Osteocyte (in vitro differentiated cells): ENCODE data around the gene MARCKSL1. TPM values are rescaled to one million over a fixed set of nuclear protein-coding genes. Genes with fewer than 3 reads are reported as not detected.

ENCODE experiments used
- DNase-seq: peaks from one replicate; pipeline ENCODE4 v3.0.0; 2021; ENCODE audit warnings: mixed read lengths; ENCODE audit not compliant: unreplicated experiment; ENCODE audit errors: extremely low spot score
- H3K27ac Mint-ChIP-seq: one replicate; pipeline ENCODE4 v1.8.0; 2021; ENCODE audit warnings: mild to moderate bottlenecking, mixed read lengths; ENCODE audit not compliant: unreplicated experiment
- H3K27me3 Mint-ChIP-seq: one replicate; pipeline ENCODE4 v1.8.0; 2021; ENCODE audit warnings: mixed read lengths; ENCODE audit not compliant: unreplicated experiment
- H3K36me3 Mint-ChIP-seq: one replicate; pipeline ENCODE4 v1.8.0; 2021; ENCODE audit warnings: mixed read lengths; ENCODE audit not compliant: unreplicated experiment
- H3K4me1 Mint-ChIP-seq: one replicate; pipeline ENCODE4 v1.8.0; 2021; ENCODE audit warnings: mixed read lengths; ENCODE audit not compliant: unreplicated experiment
- H3K4me3 Mint-ChIP-seq: one replicate; pipeline ENCODE4 v1.8.0; 2021; ENCODE audit warnings: mild to moderate bottlenecking, moderate library complexity, mixed read lengths; ENCODE audit not compliant: unreplicated experiment
- H3K9me3 Mint-ChIP-seq: one replicate; pipeline ENCODE4 v1.8.0; 2021; ENCODE audit warnings: mixed read lengths; ENCODE audit not compliant: unreplicated experiment
- total RNA-seq: library from RNA; stranded (reverse); gene quantifications from 2 replicates; pipeline ENCODE4 v1.2.1, GENCODE V29; 2021
- TF ChIP-seq, protein P1 (sequence below): fragments of 200-600 bp; sonication (generic); IDR thresholded peaks from 2 replicates; pipeline ENCODE4 v1.5.0; 2021; ENCODE audit warnings: antibody characterized with exemption, mild to moderate bottlenecking, moderate library complexity

MARCKSL1 gene
- total RNA-seq, 1 donor from 2014 or later: 169 TPM

DNA sequence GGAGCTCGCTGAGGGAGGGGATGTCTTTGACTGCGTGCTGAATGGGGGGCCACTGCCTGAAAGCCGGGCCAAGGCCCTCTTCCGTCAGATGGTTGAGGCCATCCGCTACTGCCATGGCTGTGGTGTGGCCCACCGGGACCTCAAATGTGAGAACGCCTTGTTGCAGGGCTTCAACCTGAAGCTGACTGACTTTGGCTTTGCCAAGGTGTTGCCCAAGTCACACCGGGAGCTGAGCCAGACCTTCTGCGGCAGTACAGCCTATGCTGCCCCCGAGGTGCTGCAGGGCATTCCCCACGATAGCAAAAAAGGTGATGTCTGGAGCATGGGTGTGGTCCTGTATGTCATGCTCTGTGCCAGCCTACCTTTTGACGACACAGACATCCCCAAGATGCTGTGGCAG lies 27.7 kb upstream of the MARCKSL1 start:
- TF ChIP-seq, protein P1, sequence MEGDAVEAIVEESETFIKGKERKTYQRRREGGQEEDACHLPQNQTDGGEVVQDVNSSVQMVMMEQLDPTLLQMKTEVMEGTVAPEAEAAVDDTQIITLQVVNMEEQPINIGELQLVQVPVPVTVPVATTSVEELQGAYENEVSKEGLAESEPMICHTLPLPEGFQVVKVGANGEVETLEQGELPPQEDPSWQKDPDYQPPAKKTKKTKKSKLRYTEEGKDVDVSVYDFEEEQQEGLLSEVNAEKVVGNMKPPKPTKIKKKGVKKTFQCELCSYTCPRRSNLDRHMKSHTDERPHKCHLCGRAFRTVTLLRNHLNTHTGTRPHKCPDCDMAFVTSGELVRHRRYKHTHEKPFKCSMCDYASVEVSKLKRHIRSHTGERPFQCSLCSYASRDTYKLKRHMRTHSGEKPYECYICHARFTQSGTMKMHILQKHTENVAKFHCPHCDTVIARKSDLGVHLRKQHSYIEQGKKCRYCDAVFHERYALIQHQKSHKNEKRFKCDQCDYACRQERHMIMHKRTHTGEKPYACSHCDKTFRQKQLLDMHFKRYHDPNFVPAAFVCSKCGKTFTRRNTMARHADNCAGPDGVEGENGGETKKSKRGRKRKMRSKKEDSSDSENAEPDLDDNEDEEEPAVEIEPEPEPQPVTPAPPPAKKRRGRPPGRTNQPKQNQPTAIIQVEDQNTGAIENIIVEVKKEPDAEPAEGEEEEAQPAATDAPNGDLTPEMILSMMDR: no peak
- H3K4me1 Mint-ChIP-seq: peaks cover 9% of the 10 kb centered on the region
- peaks cover 17% of the 10 kb centered on the region for H3K36me3 Mint-ChIP-seq
- no peak overlapping the region for H3K4me3 Mint-ChIP-seq
- H3K27me3 Mint-ChIP-seq: no peaks in the 10 kb centered on the region
- no peak overlapping the region for H3K27ac Mint-ChIP-seq
- no peak for DNase-seq
- no peaks in the 10 kb centered on the region for H3K9me3 Mint-ChIP-seq

DNA sequence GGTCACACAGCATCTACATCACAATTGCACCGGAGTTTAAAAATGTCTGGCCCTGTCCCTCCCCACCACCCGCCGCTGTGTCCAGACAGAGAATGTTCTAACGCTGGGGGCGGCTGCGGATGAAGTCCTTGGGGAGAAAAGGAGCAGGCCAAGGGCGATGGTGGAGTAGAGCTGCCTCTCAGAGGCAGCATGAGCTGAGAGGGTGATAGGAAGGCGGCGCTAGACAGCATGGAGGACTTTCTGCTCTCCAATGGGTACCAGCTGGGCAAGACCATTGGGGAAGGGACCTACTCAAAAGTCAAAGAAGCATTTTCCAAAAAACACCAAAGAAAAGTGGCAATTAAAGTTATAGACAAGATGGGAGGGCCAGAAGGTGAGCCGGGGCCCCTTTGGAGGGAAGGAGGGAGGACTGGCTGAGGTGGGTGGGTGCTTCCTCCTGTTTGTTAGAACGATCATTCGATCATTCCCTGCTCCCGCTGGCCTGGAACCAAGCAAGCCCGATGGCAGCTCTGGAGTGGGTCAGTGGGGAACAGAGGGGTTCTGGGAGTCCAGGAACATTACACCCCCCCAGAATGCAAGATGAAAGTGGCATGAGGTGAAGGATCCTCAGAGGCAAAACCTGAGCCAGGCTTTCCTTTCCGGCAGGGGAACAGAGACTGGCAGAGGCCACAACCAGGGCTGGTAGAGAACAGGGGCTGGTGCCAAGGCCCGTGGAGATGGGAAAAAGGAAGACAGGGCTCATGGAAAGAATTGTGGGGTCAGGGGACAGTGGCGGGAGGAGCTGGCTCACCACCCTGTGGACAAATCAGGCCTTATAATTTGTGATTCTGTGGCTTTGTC lies 26.7 kb upstream of the MARCKSL1 start, which contains the start of the genes FAM229A and TSSK3:
Gene FAM229A (minus strand): TSS at position 12 of the 840 bp plus-strand sequence. CDS start 394 bp downstream, outside the sequence.
Gene TSSK3 (plus strand): TSS at position 66 of the 840 bp plus-strand sequence. CDS start 163 bp downstream, at position 229.
- Mint-ChIP-seq H3K27me3 (no peaks in the 10 kb centered on the region), H3K4me3 (peak within 1 kb of the TSS; percentile 49), H3K36me3 (peaks cover 17% of the 10 kb centered on the region), H3K9me3 (no peaks in the 10 kb centered on the region), H3K4me1 (peaks cover 9% of the 10 kb centered on the region), H3K27ac (peak within 1 kb of the TSS; percentile 73)
- TF ChIP-seq, protein P1: no peak
- DNase-seq: no peak

DNA sequence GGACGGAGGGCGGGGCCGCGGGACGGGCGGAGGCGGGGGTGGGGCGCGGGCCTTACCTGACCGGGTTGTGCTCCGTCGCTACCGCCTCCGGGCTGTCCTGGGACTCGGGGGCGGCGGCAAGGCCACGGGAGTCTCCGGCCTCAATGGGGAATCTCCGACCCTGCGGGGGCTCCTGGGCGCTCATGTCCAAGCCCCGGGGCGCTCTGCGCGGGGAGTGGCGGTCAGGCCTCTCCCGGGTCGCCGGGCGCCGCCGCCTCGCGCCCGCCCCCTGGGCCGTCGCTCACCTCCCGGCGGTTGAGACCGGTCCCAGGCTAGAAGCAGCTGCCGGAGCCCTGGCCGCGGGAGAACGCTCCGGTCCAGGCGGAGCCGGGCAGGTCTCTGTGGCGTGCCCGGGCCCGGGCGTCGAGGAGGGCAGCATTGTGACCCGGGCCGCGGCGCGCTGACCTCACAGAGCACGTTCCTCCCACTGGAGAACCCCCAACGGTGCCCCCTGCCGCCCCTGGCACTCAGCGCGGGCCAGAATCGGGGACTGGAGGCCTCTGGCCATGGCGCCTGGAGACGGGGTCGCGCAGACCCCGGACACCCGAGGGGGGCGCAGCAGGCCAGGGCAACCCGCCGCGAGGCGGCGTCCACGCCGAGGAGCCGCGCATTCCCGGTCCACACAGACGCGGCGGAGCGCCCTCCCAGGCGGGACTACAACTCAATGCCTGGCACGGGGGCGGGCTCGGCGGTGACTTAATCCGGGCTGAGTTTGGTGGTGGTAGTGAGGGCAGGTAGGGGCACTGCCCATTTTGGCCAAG lies 25.8 kb upstream of the MARCKSL1 start:
- Mint-ChIP-seq H3K4me1 (peaks cover 9% of the 10 kb centered on the region), H3K27me3 (no peaks in the 10 kb centered on the region), H3K36me3 (peaks cover 15% of the 10 kb centered on the region), H3K4me3 (no peak overlapping the region), H3K9me3 (no peaks in the 10 kb centered on the region), H3K27ac (no peak overlapping the region)
- TF ChIP-seq, protein P1: peak; percentile 25
- DNase-seq: no peak

DNA sequence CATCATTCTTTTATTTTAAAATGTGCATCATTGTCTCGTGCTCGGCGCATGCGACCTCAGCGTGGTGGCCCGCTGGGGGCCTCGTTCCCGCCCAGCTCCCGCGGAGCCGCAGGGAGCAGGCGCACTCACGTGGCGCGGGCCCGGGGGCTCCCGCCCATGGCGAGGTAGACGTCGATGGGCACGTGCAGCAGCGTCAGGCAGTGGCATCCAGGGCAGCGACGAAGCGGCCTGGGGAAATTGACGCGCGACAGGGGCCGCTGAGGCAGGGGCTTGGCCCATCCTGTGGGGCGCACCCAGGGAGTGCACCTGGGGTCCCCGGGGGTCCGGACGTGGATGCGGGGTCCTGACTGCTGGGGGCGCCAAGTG lies 25.3 kb upstream of the MARCKSL1 start:
- H3K4me3 Mint-ChIP-seq: no peak overlapping the region
- no peaks in the 10 kb centered on the region for H3K9me3 Mint-ChIP-seq
- H3K27me3 Mint-ChIP-seq: no peaks in the 10 kb centered on the region
- H3K27ac Mint-ChIP-seq: no peak overlapping the region
- no peak for DNase-seq
- TF ChIP-seq, protein P1: no peak
- H3K4me1 Mint-ChIP-seq: peaks cover 9% of the 10 kb centered on the region
- H3K36me3 Mint-ChIP-seq: peaks cover 14% of the 10 kb centered on the region

DNA sequence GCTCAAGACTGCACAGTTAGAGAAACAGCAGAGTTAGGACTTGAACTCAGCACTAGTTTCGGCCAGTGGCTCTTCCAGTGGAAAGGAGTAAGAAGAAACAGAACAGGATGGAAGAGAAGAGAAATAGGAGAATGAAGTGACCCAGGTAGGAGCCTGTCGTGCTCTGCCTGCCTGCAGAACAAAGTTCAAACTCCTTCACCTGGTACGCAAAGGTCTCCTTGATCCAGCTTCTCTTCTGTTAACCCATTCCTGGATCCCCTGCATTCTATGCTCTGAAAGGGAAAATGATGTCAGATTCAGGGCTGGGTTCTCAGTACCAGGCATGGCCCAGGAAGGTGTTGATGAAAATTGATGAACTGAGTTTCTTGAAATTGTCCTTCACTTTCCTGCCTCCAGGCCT lies 22.4 kb upstream of the MARCKSL1 start:
- H3K4me1 Mint-ChIP-seq: peaks cover 15% of the 10 kb centered on the region
- no peaks in the 10 kb centered on the region for H3K27me3 Mint-ChIP-seq
- H3K36me3 Mint-ChIP-seq: peaks cover 18% of the 10 kb centered on the region
- TF ChIP-seq, protein P1: no peak
- DNase-seq: no peak
- H3K27ac Mint-ChIP-seq: no peak overlapping the region
- no peaks in the 10 kb centered on the region for H3K9me3 Mint-ChIP-seq
- no peak overlapping the region for H3K4me3 Mint-ChIP-seq
